RWPE1 (cell line): ENCODE measurements around the gene POLR2E.

ENCODE experiments used
- CTCF ChIA-PET: fragments of 350-600 bp; sonication (Branson Sonifier 250); formaldehyde crosslinking; extraction: SDS; loops from one replicate; lab custom pipeline; 2021; lab: Yijun Ruan, JAX
- POLR2A ChIA-PET: fragments of 400-600 bp; formaldehyde crosslinking; extraction: SDS; loops from one replicate; lab custom pipeline; 2020; ENCODE audit warnings: antibody characterized with exemption; ENCODE audit not compliant: low non-redundant PET; lab: Yijun Ruan, JAX
- DNase-seq: peaks from one replicate; pipeline ENCODE4 v3.0.0; 2012; ENCODE audit warnings: low spot score
- H3K27ac ChIP-seq: fragments of 450-650 bp; 2 replicates; pipeline ENCODE4 v1.5.1; 2017
- CTCF ChIP-seq: fragments of 450-650 bp; conservative IDR thresholded peaks from 2 replicates; pipeline ENCODE4 v1.5.1; 2017; ENCODE audit warnings: low read depth, mild to moderate bottlenecking

Gene POLR2E

GRCh38 chr19:1053176-1054101 is 41.7 kb downstream of the POLR2E start:
- no peak for TF ChIP-seq CTCF
- H3K27ac ChIP-seq: peak overlapping the region; percentile 48
- CTCF ChIA-PET: interaction anchor here (0.8 kb wide), 1 partner anchor 394 kb away, joined by 3 read pairs; no protein-coding TSS in a partner anchor
- POLR2A ChIA-PET: no interaction called here
- no peak for DNase-seq

GRCh38 chr19:1052349-1052975 is 42.7 kb downstream of the POLR2E start:
- TF ChIP-seq CTCF: no peak
- CTCF ChIA-PET: interaction anchor here (0.8 kb wide), 1 partner anchor 393 kb away, joined by 3 read pairs; no protein-coding TSS in a partner anchor
- peak overlapping the region; percentile 48 for H3K27ac ChIP-seq
- POLR2A ChIA-PET: no interaction called here
- no peak for DNase-seq

GRCh38 chr19:1051791-1052190 is 43.4 kb downstream of the POLR2E start:
- 0 out of 2 replicates have a peak overlapping the region, but pooled peaks have one; percentile 20 for H3K27ac ChIP-seq
- TF ChIP-seq CTCF: no peak
- POLR2A ChIA-PET: no interaction called here

GRCh38 chr19:1050989-1051788 is 44.0 kb downstream of the POLR2E start:
- ChIA-PET CTCF (no interaction called here), POLR2A (no interaction called here)
- peak overlapping the region; percentile 34; the same call in 1 of the 2 replicates for H3K27ac ChIP-seq

More at GRCh38 chr19:1051791-1052190, 43.4 kb downstream of the POLR2E start:
- DNase-seq: no peak
- CTCF ChIA-PET: no interaction called here

GRCh38 chr19:1049800-1050199 is 45.4 kb downstream of the POLR2E start:
- ChIA-PET CTCF (no interaction called here), POLR2A (no interaction called here)
- H3K27ac ChIP-seq: peak overlapping the region; percentile 34
- DNase-seq: no peak
- TF ChIP-seq CTCF: no peak

More at GRCh38 chr19:1050989-1051788, 44.0 kb downstream of the POLR2E start:
- TF ChIP-seq CTCF: no peak
- DNase-seq: no peak

- POLR2A ChIA-PET: no interaction called here
- no peak overlapping the region for H3K27ac ChIP-seq
- CTCF ChIA-PET: no interaction called here
- DNase-seq: no peak
- no peak for TF ChIP-seq CTCF
These were observed 46.1 kb downstream of the POLR2E start for GRCh38 chr19:1049106-1049505.
